H1 (cell line): ENCODE results near the gene TSC22D3. TPM values are rescaled to one million over a fixed set of nuclear protein-coding genes. Genes with fewer than 3 reads are reported as not detected.
A peak's percentile ranks its signal among the peaks of the same experiment; 100 is the strongest.

Source experiments
- CTCF ChIA-PET: fragments of 300-600 bp; sonication (Branson Sonifier 250); formaldehyde crosslinking; loops from one replicate; lab custom pipeline; 2021; ENCODE audit not compliant: partially characterized antibody; lab: Charles Lee
- POLR2A ChIA-PET: fragments of 300-600 bp; sonication (Branson Sonifier 250); formaldehyde crosslinking; loops from one replicate; lab custom pipeline; 2021; ENCODE audit warnings: inconsistent platforms; ENCODE audit not compliant: partially characterized antibody; lab: Charles Lee
- DNase-seq, 2 experiments: peaks; one replicate each; pipeline versions ENCODE4 v3.0.0 to v3.0.0-alpha.2; 2010 to 2022; ENCODE audit warnings: low spot score in 2 of 2, low read depth in 1 of 2, mixed read lengths in 1 of 2
- FAIRE-seq: peaks from 2 replicates; lab custom pipeline; 2011; peaks lifted over from hg19 to GRCh38; lab: Jason Lieb, UNC
- H2AFZ ChIP-seq: 2 replicates; pipeline ENCODE4 v1.8.1; 2012; ENCODE audit warnings: low read length, inconsistent platforms
- H2AK5ac ChIP-seq: 2 replicates; pipeline ENCODE4 v1.6.1; 2013; ENCODE audit warnings: low read depth, low read length
- H2BK120ac ChIP-seq: replicated peaks from 2 replicates; pipeline ENCODE3; 2013; ENCODE audit warnings: low read depth, low read length, inconsistent platforms
- H2BK12ac ChIP-seq: 2 replicates; pipeline ENCODE4 v1.6.1; 2013; ENCODE audit warnings: low read depth, low read length
- H2BK15ac ChIP-seq: 2 replicates; pipeline ENCODE4 v1.6.1; 2013; ENCODE audit warnings: low read length
- H2BK20ac ChIP-seq: 2 replicates; pipeline ENCODE4 v1.6.1; 2013; ENCODE audit warnings: low read length
- H2BK5ac ChIP-seq: 2 replicates; pipeline ENCODE4 v1.6.1; 2013; ENCODE audit warnings: low read depth, low read length
- H3K14ac ChIP-seq: 2 replicates; pipeline ENCODE4 v1.6.1; 2013; ENCODE audit warnings: inconsistent platforms; ENCODE audit not compliant: insufficient read length
- H3K18ac ChIP-seq: 2 replicates; pipeline ENCODE4 v1.6.1; 2013; ENCODE audit warnings: low read length; ENCODE audit errors: extremely low read depth
- H3K23ac ChIP-seq: 2 replicates; pipeline ENCODE4 v1.6.1; 2013; ENCODE audit warnings: inconsistent platforms; ENCODE audit not compliant: insufficient read length
- H3K23me2 ChIP-seq: 2 replicates; pipeline ENCODE4 v1.6.1; 2013; ENCODE audit warnings: low read depth, low read length
- H3K27ac ChIP-seq: 2 replicates; pipeline ENCODE4 v1.6.1; 2011; ENCODE audit warnings: low read depth, low read length, inconsistent platforms
- H3K27me3 ChIP-seq, 4 experiments: replicated peaks in 1 of 4; 1 replicate in 1 of 4; 2 replicates in 3 of 4; pipeline versions ENCODE4 v1.6.1 to v1.8.1; 2011 to 2013; ENCODE audit warnings: low read length in 3 of 4, mild to moderate bottlenecking in 3 of 4, inconsistent platforms in 2 of 4, mixed read lengths in 2 of 4, moderate library complexity in 1 of 4; ENCODE audit not compliant: control insufficient read depth in 3 of 4, insufficient read depth in 3 of 4; ENCODE audit errors: extremely low read depth in 1 of 4
- H3K36me3 ChIP-seq, 4 experiments: 2 replicates each; pipeline versions ENCODE4 v1.6.1 to v1.8.1; 2011 to 2013; ENCODE audit warnings: mild to moderate bottlenecking in 4 of 4, low read length in 3 of 4, moderate library complexity in 2 of 4, control low read depth in 1 of 4, inconsistent platforms in 1 of 4; ENCODE audit not compliant: insufficient read depth in 4 of 4, control insufficient read depth in 2 of 4
- H3K4ac ChIP-seq: replicated peaks from 2 replicates; pipeline ENCODE3; 2013; ENCODE audit warnings: low read length, low read depth, mixed read lengths, inconsistent platforms; ENCODE audit not compliant: insufficient read length
- H3K4me1 ChIP-seq, 4 experiments: replicated peaks in 1 of 4; 1 replicate in 1 of 4; 2 replicates in 3 of 4; pipeline versions ENCODE4 v1.6.1 to v1.8.1; 2011 to 2013; ENCODE audit warnings: low read length in 3 of 4, inconsistent platforms in 2 of 4, mixed read lengths in 1 of 4; ENCODE audit not compliant: insufficient read depth in 4 of 4, control insufficient read depth in 3 of 4
- H3K4me2 ChIP-seq, 2 experiments: 2 replicates each; pipeline versions ENCODE4 v1.6.1 to v1.8.1; 2011 to 2013; ENCODE audit warnings: low read depth in 2 of 2, low read length in 2 of 2, control low read depth in 1 of 2, inconsistent platforms in 1 of 2, mild to moderate bottlenecking in 1 of 2; ENCODE audit not compliant: insufficient read depth in 1 of 2
- H3K4me3 ChIP-seq, 4 experiments: fragments of 200-600, 300-600 bp in 1 of 4; sonication (generic), shearing (Covaris generic), sonication (Bioruptor Twin) in 1 of 4; 2 replicates each; pipeline versions ENCODE4 v1.5.1 to v1.8.1; 2011 to 2016; ENCODE audit warnings: low read length in 4 of 4, low read depth in 3 of 4, control low read depth in 2 of 4, inconsistent platforms in 2 of 4, mild to moderate bottlenecking in 2 of 4, mixed read lengths in 1 of 4, moderate library complexity in 1 of 4; ENCODE audit not compliant: insufficient read depth in 2 of 4; ENCODE audit errors: extremely low read depth in 1 of 4
- H3K56ac ChIP-seq: replicated peaks from 2 replicates; pipeline ENCODE3; 2013; ENCODE audit warnings: low read depth, mild to moderate bottlenecking, mixed read lengths, low read length, inconsistent platforms; ENCODE audit not compliant: insufficient read length
- H3K79me1 ChIP-seq: 2 replicates; pipeline ENCODE4 v1.6.1; 2013; ENCODE audit warnings: low read depth, low read length, control low read depth
- H3K79me2 ChIP-seq, 2 experiments: 2 replicates each; pipeline versions ENCODE4 v1.6.1 to v1.8.1; 2012 to 2013; ENCODE audit warnings: low read length in 2 of 2, mild to moderate bottlenecking in 2 of 2, inconsistent platforms in 1 of 2; ENCODE audit not compliant: insufficient read depth in 2 of 2, control insufficient read depth in 1 of 2
- H3K9ac ChIP-seq, 4 experiments: replicated peaks in 1 of 4; 1 replicate in 1 of 4; 2 replicates in 3 of 4; pipeline versions ENCODE4 v1.6.1 to v1.8.1; 2011 to 2013; ENCODE audit warnings: low read depth in 3 of 4, low read length in 3 of 4, control low read depth in 2 of 4, mild to moderate bottlenecking in 2 of 4, moderate library complexity in 2 of 4, inconsistent platforms in 1 of 4; ENCODE audit errors: extremely low read depth in 1 of 4
- H3K9me3 ChIP-seq, 2 experiments: 2 replicates each; pipeline versions ENCODE4 v1.6.1 to v1.8.1; 2012 to 2013; ENCODE audit warnings: mild to moderate bottlenecking in 2 of 2, moderate library complexity in 2 of 2, control low read depth in 1 of 2, inconsistent platforms in 1 of 2, low read depth in 1 of 2, low read length in 1 of 2, mixed read lengths in 1 of 2; ENCODE audit not compliant: insufficient read depth in 2 of 2
- H4K20me1 ChIP-seq, 2 experiments: replicated peaks in 1 of 2; 2 replicates each; pipeline versions ENCODE3 to v1.8.1; 2011 to 2013; ENCODE audit warnings: inconsistent platforms in 2 of 2, low read length in 2 of 2, mild to moderate bottlenecking in 1 of 2; ENCODE audit not compliant: insufficient read depth in 2 of 2, control insufficient read depth in 1 of 2
- H4K5ac ChIP-seq: 2 replicates; pipeline ENCODE4 v1.6.1; 2013; ENCODE audit warnings: low read length, low read depth, mixed read lengths, inconsistent platforms; ENCODE audit not compliant: insufficient read length
- H4K8ac ChIP-seq: 2 replicates; pipeline ENCODE4 v1.8.0; 2013; ENCODE audit warnings: mild to moderate bottlenecking, moderate library complexity, low read length, inconsistent platforms; ENCODE audit not compliant: insufficient read depth; ENCODE audit errors: extremely low read depth
- H4K91ac ChIP-seq: replicated peaks from 2 replicates; pipeline ENCODE3; 2013; ENCODE audit warnings: low read length, mixed read lengths, inconsistent platforms; ENCODE audit not compliant: insufficient read length
- CTBP2 ChIP-seq: IDR thresholded peaks from 2 replicates; pipeline ENCODE4 v1.7.0; 2011; ENCODE audit warnings: borderline replicate concordance, mild to moderate bottlenecking, moderate library complexity, mixed read lengths, low read length; ENCODE audit not compliant: insufficient read depth, insufficient read length
- TAF1 ChIP-seq: IDR thresholded peaks from 2 replicates; pipeline ENCODE4 v1.6.1; 2011; ENCODE audit warnings: mild to moderate bottlenecking, low read depth, low read length
- WGBS, 2 experiments: shearing (Covaris generic) in 1 of 2; methylation state at CpG; one replicate each; pipeline versions ENCODE4 v1.1.6 to v1.1.7; 2013 to 2015; ENCODE audit warnings: low lambda C conversion rate in 2 of 2, mixed read lengths in 2 of 2, inconsistent platforms in 1 of 2, low coverage in 1 of 2, missing lambda C conversion rate in 1 of 2; ENCODE audit not compliant: insufficient replicate concordance in 2 of 2, insufficient coverage in 1 of 2, insufficient read length in 1 of 2; ENCODE audit errors: extremely low coverage in 1 of 2, missing lambda C conversion rate in 1 of 2; 5-methylcytosine and 5-hydroxymethylcytosine counted together
- polyA plus RNA-seq, 7 experiments: library from polyadenylated mRNA; depleted of rRNA in 3 of 7; stranded (reverse) in 5 of 7; unstranded in 2 of 7; fragments of >200 nt in 5 of 7; fragments of 200-250 nt in 2 of 7; gene quantifications; 1 replicate in 5 of 7; 2 replicates in 1 of 7; 4 replicates in 1 of 7; pipeline versions ENCODE4 v1.2.1 to v1.2.3, GENCODE V29; 2011 to 2013; ENCODE audit warnings: missing spikeins in 2 of 7, mixed read lengths in 2 of 7
- total RNA-seq: library from RNA; stranded (reverse); fragmentation: NEBNext Ultra II Directional; extraction: Animal tissue kit (Norgen Biotek cat#: 25700); gene quantifications from 2 replicates; pipeline ENCODE4 v1.2.1, GENCODE V29; 2021

Gene TSC22D3
- total and polyA plus RNA-seq, 2 of the 8 experiments (the other 6 are each of a cell fraction or from before 2014, with no cell fraction given), result 7.6 to 12.9 TPM

DNA sequence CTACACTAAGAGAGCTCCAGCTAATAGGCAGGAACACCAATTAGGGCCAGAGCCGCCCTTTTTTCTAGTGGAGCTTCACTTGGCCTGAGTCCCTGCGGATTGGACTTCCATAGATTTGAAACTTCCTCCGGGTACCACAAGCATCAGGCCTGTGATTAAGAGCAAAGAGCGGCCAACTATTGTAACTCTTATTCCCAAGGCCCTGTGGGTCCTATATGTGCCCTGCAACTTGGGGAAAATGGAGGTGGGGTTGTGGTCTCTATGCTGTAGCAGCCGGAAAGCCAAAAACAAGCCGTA is 1.9 kb upstream of the TSC22D3 start, which contains the start of gene NCBP2L:
NCBP2L (plus strand) TSS at position 198 of the 297 bp plus-strand sequence. CDS start 16,488 bp downstream, outside the sequence.
- no peak within 1 kb of the TSS for H3K9ac ChIP-seq
- no peak within 1 kb of the TSS for H3K14ac ChIP-seq
- H3K9me3 ChIP-seq, result no peaks in the 10 kb centered on the region
- H3K79me1 ChIP-seq, result no peaks in the 10 kb centered on the region
- H2BK120ac ChIP-seq, result no peak within 1 kb of the TSS
- peaks cover 0 to 10% (median 6%) of the 10 kb centered on the region in 4 experiments for H3K4me1 ChIP-seq
- ChIA-PET POLR2A (interaction anchor here (0.9 to 1.3 kb wide), 3 partner anchors 60 to 122 kb away, joined by 3 to 6 read pairs (median 4); no protein-coding TSS in a partner anchor), CTCF (interaction anchor here (0.6 to 10.8 kb wide), 26 partner anchors 8 to 836 kb away, joined by 3 to 209 read pairs (median 4); partner anchors contain the start of gene PRPS1)
- H4K91ac ChIP-seq, result no peak within 1 kb of the TSS
- H3K4me2 ChIP-seq, result peak within 1 kb of the TSS; percentile 89 to 94
- no peak within 1 kb of the TSS for H2BK12ac ChIP-seq
- peaks cover 4% of the 10 kb centered on the region; the same call in 1 of the 2 replicates for H3K23me2 ChIP-seq
- no peaks in the 10 kb centered on the region for H3K79me2 ChIP-seq
- no peak within 1 kb of the TSS for H3K18ac ChIP-seq
- FAIRE-seq (no peak), DNase-seq (no peak)
- H2AK5ac ChIP-seq, result no peak within 1 kb of the TSS
- H2BK5ac ChIP-seq, result no peak within 1 kb of the TSS
- H2BK15ac ChIP-seq, result no peak within 1 kb of the TSS
- H3K4ac ChIP-seq, result no peak within 1 kb of the TSS
- peak within 1 kb of the TSS; percentile 26 to 62 (median 41); a peak in 5 of 8 replicates for H3K4me3 ChIP-seq
- H3K27ac ChIP-seq, result no peak within 1 kb of the TSS
- peaks cover 20 to 39% (median 32%) of the 10 kb centered on the region in 4 experiments for H3K27me3 ChIP-seq
- H3K23ac ChIP-seq, result no peak within 1 kb of the TSS
- no peaks in the 10 kb centered on the region for H4K20me1 ChIP-seq
- 98% methylated on average over 6 of the region's 6 CpGs; no CpG with 5 or more reads in 1 of the 2 experiments for WGBS, 2 experiments
- H2AFZ ChIP-seq, result no peak within 1 kb of the TSS
- H4K8ac ChIP-seq, result no peak within 1 kb of the TSS
- H3K36me3 ChIP-seq, result no peaks in the 10 kb centered on the region
- no peak within 1 kb of the TSS for H3K56ac ChIP-seq
- H2BK20ac ChIP-seq, result no peak within 1 kb of the TSS
- no peak within 1 kb of the TSS for H4K5ac ChIP-seq
- no peak for TF ChIP-seq CTBP2
- no peak for TF ChIP-seq TAF1
